CD14-positive monocyte (primary cell): ENCODE data around the gene CCDC9B. TPM values are rescaled to one million over a fixed set of nuclear protein-coding genes. Genes with fewer than 3 reads are reported as not detected.

Experiments used
- DNase-seq, 3 donors: peaks; one replicate each; pipeline ENCODE4 v3.0.0-alpha.2; 2011 to 2022
- H2AFZ ChIP-seq: 2 replicates; pipeline ENCODE4 v1.6.0; 2012; ENCODE audit warnings: mild to moderate bottlenecking, low read depth, low read length, inconsistent platforms; ENCODE audit not compliant: insufficient read depth, poor library complexity, severe bottlenecking
- H3K27ac ChIP-seq, 2 donors: 1 replicate in 1 of 2; 2 replicates in 1 of 2; pipeline ENCODE4 v1.5.1; 2012 to 2013; ENCODE audit warnings: low read length in 2 of 2, control low read depth in 1 of 2, inconsistent platforms in 1 of 2, low read depth in 1 of 2, mild to moderate bottlenecking in 1 of 2
- H3K27me3 ChIP-seq, 2 donors: one replicate each; pipeline versions ENCODE4 v1.6.0 to v1.6.1; 2011 to 2013; ENCODE audit warnings: low read length in 2 of 2; ENCODE audit not compliant: control insufficient read depth in 2 of 2, insufficient read depth in 2 of 2
- H3K36me3 ChIP-seq, 2 donors: replicated peaks in 1 of 2; 1 replicate in 1 of 2; 2 replicates in 1 of 2; pipeline versions ENCODE4 v1.5.1 to v1.6.1; 2012 to 2013; ENCODE audit warnings: low read length in 2 of 2, control low read depth in 1 of 2, inconsistent platforms in 1 of 2, mild to moderate bottlenecking in 1 of 2; ENCODE audit not compliant: insufficient read depth in 2 of 2, control insufficient read depth in 1 of 2
- H3K4me1 ChIP-seq, 2 donors: 1 replicate in 1 of 2; 2 replicates in 1 of 2; pipeline versions ENCODE4 v1.5.1 to v1.6.1; 2012 to 2013; ENCODE audit warnings: low read length in 2 of 2, control low read depth in 1 of 2, inconsistent platforms in 1 of 2, mild to moderate bottlenecking in 1 of 2, moderate library complexity in 1 of 2; ENCODE audit not compliant: insufficient read depth in 2 of 2, control insufficient read depth in 1 of 2
- H3K4me2 ChIP-seq: replicated peaks from 2 replicates; pipeline ENCODE3; 2012; ENCODE audit warnings: low read length, moderate library complexity, mild to moderate bottlenecking; ENCODE audit not compliant: poor library complexity, severe bottlenecking; ENCODE audit errors: extremely low read depth
- H3K4me3 ChIP-seq, 3 experiments: fragments of 200-600 bp in 1 of 3; sonication (generic) in 1 of 3; replicated peaks in 1 of 3; 1 replicate in 2 of 3; 2 replicates in 1 of 3; pipeline ENCODE4 v1.5.1; 2011 to 2013; ENCODE audit warnings: low read length in 3 of 3, mild to moderate bottlenecking in 3 of 3, control low read depth in 2 of 3, low read depth in 2 of 3, inconsistent platforms in 1 of 3, moderate library complexity in 1 of 3
- H3K79me2 ChIP-seq: 2 replicates; pipeline ENCODE4 v1.6.0; 2012; ENCODE audit warnings: mild to moderate bottlenecking, control low read depth, inconsistent platforms, low read length, moderate library complexity; ENCODE audit not compliant: insufficient read depth
- H3K9ac ChIP-seq: 2 replicates; pipeline ENCODE4 v1.6.0; 2017; ENCODE audit warnings: low read length, mild to moderate bottlenecking; ENCODE audit not compliant: insufficient read depth, poor library complexity, severe bottlenecking
- H3K9me3 ChIP-seq, 2 donors: replicated peaks in 1 of 2; 1 replicate in 1 of 2; 2 replicates in 1 of 2; pipeline versions ENCODE4 v1.5.1 to v1.6.1; 2012 to 2013; ENCODE audit warnings: low read length in 2 of 2, control low read depth in 1 of 2; ENCODE audit not compliant: control insufficient read depth in 1 of 2, insufficient read depth in 1 of 2
- H4K20me1 ChIP-seq: 2 replicates; pipeline ENCODE4 v1.6.0; 2012; ENCODE audit warnings: mild to moderate bottlenecking, low read length, control low read depth, moderate library complexity; ENCODE audit not compliant: insufficient read depth
- H3K27ac Mint-ChIP-seq, 7 donors: one replicate each; pipeline ENCODE4 v1.8.0; 2020; ENCODE audit warnings: mild to moderate bottlenecking in 7 of 7, mixed read lengths in 7 of 7, moderate library complexity in 6 of 7, inconsistent platforms in 2 of 7
- H3K27me3 Mint-ChIP-seq, 3 donors: one replicate each; pipeline ENCODE4 v1.8.0; 2021 to 2022; ENCODE audit warnings: low read depth in 3 of 3, mild to moderate bottlenecking in 3 of 3, mixed read lengths in 3 of 3, moderate library complexity in 3 of 3, inconsistent platforms in 1 of 3
- H3K36me3 Mint-ChIP-seq, 2 donors: one replicate each; pipeline ENCODE4 v1.8.0; 2020; ENCODE audit warnings: mixed read lengths in 2 of 2, inconsistent platforms in 1 of 2, mild to moderate bottlenecking in 1 of 2
- H3K4me1 Mint-ChIP-seq: one replicate; pipeline ENCODE4 v1.8.0; 2020; ENCODE audit warnings: mild to moderate bottlenecking, mixed read lengths
- H3K4me3 Mint-ChIP-seq, 2 donors: one replicate each; pipeline ENCODE4 v1.8.0; 2020; ENCODE audit warnings: mild to moderate bottlenecking in 2 of 2, mixed read lengths in 2 of 2, moderate library complexity in 1 of 2
- H3K9me3 Mint-ChIP-seq, 7 donors: one replicate each; pipeline ENCODE4 v1.8.0; 2020 to 2022; ENCODE audit warnings: mixed read lengths in 7 of 7, mild to moderate bottlenecking in 6 of 7, moderate library complexity in 6 of 7, inconsistent platforms in 2 of 7
- WGBS: methylation state at CpG from one replicate; pipeline ENCODE4 v1.1.5; 2013; ENCODE audit warnings: missing lambda C conversion rate; ENCODE audit not compliant: insufficient coverage; 5-methylcytosine and 5-hydroxymethylcytosine counted together
- intact Hi-C, 2 donors: fragments of 100-400 bp; cut with micrococcal nuclease; formaldehyde crosslinking; loops; one replicate each; pipeline versions ENCODE4 v1.15.0 to v1.15.1; 2023
- polyA plus RNA-seq, 3 donors: library from polyadenylated mRNA; depleted of rRNA in 1 of 3; unstranded in 2 of 3; stranded (reverse) in 1 of 3; fragments of 300-500 nt in 2 of 3; fragments of >200 nt in 1 of 3; fragmentation: Illumina TruSeq in 2 of 3; gene quantifications; 1 replicate in 2 of 3; 2 replicates in 1 of 3; pipeline ENCODE4 v1.2.3, GENCODE V29; 2012 to 2021
- TF ChIP-seq, protein P1 (sequence below): fragments of 200-600 bp; IDR thresholded peaks from one replicate; pipeline ENCODE4 v1.8.0; 2022; ENCODE audit warnings: antibody characterized with exemption, mild to moderate bottlenecking

CCDC9B gene
- polyA plus RNA-seq, 3 donors: 0.13 to 2.2 (median 0.39) TPM

DNA sequence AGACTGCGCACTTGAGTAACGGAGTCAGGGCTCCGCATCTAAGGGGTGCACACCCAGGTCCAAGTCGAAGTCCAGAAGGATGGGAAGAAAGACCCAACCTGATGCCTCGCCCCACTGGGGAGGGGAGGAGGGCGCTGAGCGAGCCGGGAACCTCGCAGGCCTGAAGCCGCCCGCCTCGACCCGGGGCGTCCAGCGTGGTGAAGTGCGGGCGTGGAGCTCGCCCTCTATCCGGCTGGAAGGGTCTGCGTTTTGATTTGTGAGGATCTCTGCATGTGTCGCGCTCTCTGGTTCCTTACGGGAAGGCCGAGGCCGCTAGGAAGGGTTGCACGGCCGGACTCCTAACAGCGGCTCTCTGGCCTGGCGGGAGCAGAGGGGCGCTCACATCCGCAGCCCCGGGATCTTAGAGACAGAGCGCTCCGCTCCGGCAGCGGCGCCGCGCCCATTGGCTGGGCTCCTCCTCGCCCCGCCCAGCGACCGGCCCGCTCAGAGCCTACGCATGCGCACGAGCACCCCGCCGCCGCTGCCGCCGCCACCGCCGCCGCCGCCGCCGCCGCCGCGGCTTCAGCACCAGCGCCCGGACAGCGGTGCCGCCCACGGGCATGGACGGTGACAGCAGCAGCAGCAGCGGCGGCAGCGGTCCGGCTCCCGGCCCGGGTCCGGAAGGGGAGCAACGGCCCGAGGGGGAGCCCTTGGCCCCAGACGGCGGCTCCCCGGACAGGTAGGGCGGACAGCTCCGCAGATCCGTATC, 17.2 kb upstream of the CCDC9B start, which contains the start of gene DISP2:
Gene DISP2 (plus strand): TSS at position 497 of the 748 bp plus-strand sequence. CDS start 103 bp downstream, at position 600.
- DNase-seq: peak; percentile 67 to 85 (median 84)

DNA sequence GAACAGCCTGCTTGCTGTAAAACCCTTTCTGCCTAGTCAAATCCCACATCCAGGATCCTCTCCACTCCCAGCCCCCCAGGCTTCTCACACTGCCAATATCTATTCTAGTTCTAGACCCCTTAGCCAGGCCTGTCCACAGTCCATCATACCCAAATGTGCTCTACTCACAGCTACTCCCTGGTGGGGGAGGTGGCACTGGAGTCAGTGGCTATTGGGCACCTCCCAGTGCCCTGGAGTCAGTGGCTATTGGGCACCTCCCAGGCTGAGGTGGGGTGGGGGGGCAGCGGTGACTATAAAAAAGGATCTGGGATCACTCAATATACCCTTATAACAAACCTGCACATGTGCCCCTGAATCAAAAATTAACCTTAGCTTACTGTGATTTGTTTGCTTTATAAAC, 16.5 kb upstream of the CCDC9B start:
- Histone ChIP-seq H3K4me1 (peaks cover 14 to 19% of the 10 kb centered on the region in 2 donors), H3K79me2 (no peaks in the 10 kb centered on the region), H3K4me3 (peak overlapping the region in 1 of 3 experiments; percentile 78), H4K20me1 (peaks cover 11% of the 10 kb centered on the region), H3K27ac (no peak overlapping the region), H3K36me3 (no peaks in the 10 kb centered on the region), H3K27me3 (peaks cover 0 to 10% of the 10 kb centered on the region in 2 donors), H3K9me3 (no peaks in the 10 kb centered on the region), H2AFZ (no peak overlapping the region), H3K4me2 (peak overlapping the region; percentile 95), H3K9ac (no peak overlapping the region)
- Mint-ChIP-seq H3K36me3 (peaks cover 15 to 17% of the 10 kb centered on the region in 2 donors), H3K27ac (no peak overlapping the region), H3K27me3 (peaks cover 7 to 19% (median 16%) of the 10 kb centered on the region in 3 donors), H3K9me3 (no peaks in the 10 kb centered on the region), H3K4me1 (peaks cover 15% of the 10 kb centered on the region), H3K4me3 (peak overlapping the region; percentile 77 to 91)
- TF ChIP-seq, protein P1, sequence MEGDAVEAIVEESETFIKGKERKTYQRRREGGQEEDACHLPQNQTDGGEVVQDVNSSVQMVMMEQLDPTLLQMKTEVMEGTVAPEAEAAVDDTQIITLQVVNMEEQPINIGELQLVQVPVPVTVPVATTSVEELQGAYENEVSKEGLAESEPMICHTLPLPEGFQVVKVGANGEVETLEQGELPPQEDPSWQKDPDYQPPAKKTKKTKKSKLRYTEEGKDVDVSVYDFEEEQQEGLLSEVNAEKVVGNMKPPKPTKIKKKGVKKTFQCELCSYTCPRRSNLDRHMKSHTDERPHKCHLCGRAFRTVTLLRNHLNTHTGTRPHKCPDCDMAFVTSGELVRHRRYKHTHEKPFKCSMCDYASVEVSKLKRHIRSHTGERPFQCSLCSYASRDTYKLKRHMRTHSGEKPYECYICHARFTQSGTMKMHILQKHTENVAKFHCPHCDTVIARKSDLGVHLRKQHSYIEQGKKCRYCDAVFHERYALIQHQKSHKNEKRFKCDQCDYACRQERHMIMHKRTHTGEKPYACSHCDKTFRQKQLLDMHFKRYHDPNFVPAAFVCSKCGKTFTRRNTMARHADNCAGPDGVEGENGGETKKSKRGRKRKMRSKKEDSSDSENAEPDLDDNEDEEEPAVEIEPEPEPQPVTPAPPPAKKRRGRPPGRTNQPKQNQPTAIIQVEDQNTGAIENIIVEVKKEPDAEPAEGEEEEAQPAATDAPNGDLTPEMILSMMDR: no peak
- WGBS: no CpG with 5 or more reads among the region's 1 CpG
- intact Hi-C loops: no loop called here
- no peak for DNase-seq

More for the DNA sequence above, 17.2 kb upstream of the CCDC9B start, which contains the start of gene DISP2:
- Histone ChIP-seq H3K79me2 (no peaks in the 10 kb centered on the region), H3K27ac (no peak within 1 kb of the TSS), H3K9me3 (no peaks in the 10 kb centered on the region), H3K9ac (no peak within 1 kb of the TSS), H3K4me2 (peak within 1 kb of the TSS; percentile 95), H2AFZ (peak within 1 kb of the TSS; percentile 88), H3K36me3 (peaks cover 0 to 3% of the 10 kb centered on the region in 2 donors), H4K20me1 (peaks cover 11% of the 10 kb centered on the region), H3K4me1 (peaks cover 14 to 19% of the 10 kb centered on the region in 2 donors), H3K4me3 (peak within 1 kb of the TSS; percentile 37 to 78 (median 50)), H3K27me3 (peaks cover 0 to 10% of the 10 kb centered on the region in 2 donors)
- peaks cover 15% of the 10 kb centered on the region for H3K4me1 Mint-ChIP-seq
- WGBS: under 1% methylated on average over 79 of the region's 82 CpGs
- TF ChIP-seq, protein P1: no peak
- H3K9me3 Mint-ChIP-seq: no peaks in the 10 kb centered on the region
- intact Hi-C loops: no loop called here
- no peak within 1 kb of the TSS for H3K27ac Mint-ChIP-seq
- H3K36me3 Mint-ChIP-seq: peaks cover 20 to 23% of the 10 kb centered on the region in 2 donors
- H3K4me3 Mint-ChIP-seq: peak within 1 kb of the TSS; percentile 77 to 91
- H3K27me3 Mint-ChIP-seq: peaks cover 7 to 19% (median 16%) of the 10 kb centered on the region in 3 donors
